Smooth muscle cell (in vitro differentiated cells): Measurements from ENCODE around the gene MYORG. TPM values are rescaled to one million over a fixed set of nuclear protein-coding genes. Genes with fewer than 3 reads are reported as not detected.

Source experiments
- DNase-seq: peaks from one replicate; lab custom pipeline; 2025; ENCODE audit not compliant: unreplicated experiment; lab: John Stamatoyannopoulos, UW
- H2AFZ ChIP-seq: fragments of 200-600 bp; sonication (generic); 2 replicates; pipeline ENCODE4 v1.6.0; 2016; ENCODE audit warnings: antibody characterized with exemption, low read depth, mild to moderate bottlenecking
- H3F3A ChIP-seq: fragments of 200-600 bp; sonication (generic); 2 replicates; pipeline ENCODE4 v1.6.0; 2017; ENCODE audit warnings: antibody characterized with exemption, low read depth
- H3K27ac ChIP-seq: fragments of 200-600 bp; sonication (generic); 2 replicates; pipeline ENCODE4 v1.5.1; 2016; ENCODE audit warnings: low read depth, mild to moderate bottlenecking
- H3K27me3 ChIP-seq: fragments of 200-600 bp; sonication (generic); 2 replicates; pipeline ENCODE4 v1.6.1; 2016; ENCODE audit warnings: low read depth, mild to moderate bottlenecking
- H3K36me3 ChIP-seq: fragments of 200-600 bp; sonication (generic); 2 replicates; pipeline ENCODE4 v1.5.1; 2016; ENCODE audit warnings: low read depth
- H3K4me1 ChIP-seq: fragments of 200-600 bp; sonication (generic); 2 replicates; pipeline ENCODE4 v1.5.1; 2016; ENCODE audit warnings: low read depth
- H3K4me2 ChIP-seq: fragments of 200-600 bp; sonication (generic); 2 replicates; pipeline ENCODE4 v1.6.0; 2016; ENCODE audit warnings: mild to moderate bottlenecking
- H3K4me3 ChIP-seq: fragments of 200-600 bp; sonication (generic); 2 replicates; pipeline ENCODE4 v1.5.1; 2016; ENCODE audit warnings: mild to moderate bottlenecking
- H3K79me2 ChIP-seq: fragments of 200-600 bp; sonication (generic); 2 replicates; pipeline ENCODE4 v1.6.0; 2016; ENCODE audit warnings: low read depth, mild to moderate bottlenecking
- H3K9ac ChIP-seq: fragments of 200-600 bp; sonication (generic); 2 replicates; pipeline ENCODE4 v1.6.0; 2016; ENCODE audit warnings: low read depth
- H3K9me3 ChIP-seq: fragments of 200-600 bp; sonication (generic); replicated peaks from 2 replicates; pipeline ENCODE4 v1.5.1; 2016; ENCODE audit warnings: low read depth
- H4K20me1 ChIP-seq: fragments of 200-600 bp; sonication (generic); 2 replicates; pipeline ENCODE4 v1.6.0; 2016; ENCODE audit warnings: low read depth
- CTCF ChIP-seq: fragments of 200-600 bp; sonication (generic); IDR thresholded peaks from 2 replicates; pipeline ENCODE4 v1.5.1; 2017; ENCODE audit warnings: borderline replicate concordance, mild to moderate bottlenecking, antibody characterized with exemption; ENCODE audit not compliant: insufficient read depth, poor library complexity, severe bottlenecking
- WGBS: methylation state at CpG from one replicate; pipeline ENCODE4 v1.1.7; 2016; ENCODE audit warnings: low lambda C conversion rate; 5-methylcytosine and 5-hydroxymethylcytosine counted together
- polyA plus RNA-seq: library from polyadenylated mRNA; unstranded; fragments of >200 nt; fragmentation: Nextera tagmentation; extraction: Ambion mirVana; gene quantifications from 2 replicates; pipeline ENCODE4 v1.2.1, GENCODE V29; 2016
- total RNA-seq: library from RNA; depleted of rRNA; stranded (reverse); fragments of >200 nt; gene quantifications from 2 replicates; pipeline ENCODE4 v1.2.3, GENCODE V29; 2014

Gene MYORG
- total and polyA plus RNA-seq, 2 experiments from 2014 or later = 4.2 to 5.2 TPM

DNA sequence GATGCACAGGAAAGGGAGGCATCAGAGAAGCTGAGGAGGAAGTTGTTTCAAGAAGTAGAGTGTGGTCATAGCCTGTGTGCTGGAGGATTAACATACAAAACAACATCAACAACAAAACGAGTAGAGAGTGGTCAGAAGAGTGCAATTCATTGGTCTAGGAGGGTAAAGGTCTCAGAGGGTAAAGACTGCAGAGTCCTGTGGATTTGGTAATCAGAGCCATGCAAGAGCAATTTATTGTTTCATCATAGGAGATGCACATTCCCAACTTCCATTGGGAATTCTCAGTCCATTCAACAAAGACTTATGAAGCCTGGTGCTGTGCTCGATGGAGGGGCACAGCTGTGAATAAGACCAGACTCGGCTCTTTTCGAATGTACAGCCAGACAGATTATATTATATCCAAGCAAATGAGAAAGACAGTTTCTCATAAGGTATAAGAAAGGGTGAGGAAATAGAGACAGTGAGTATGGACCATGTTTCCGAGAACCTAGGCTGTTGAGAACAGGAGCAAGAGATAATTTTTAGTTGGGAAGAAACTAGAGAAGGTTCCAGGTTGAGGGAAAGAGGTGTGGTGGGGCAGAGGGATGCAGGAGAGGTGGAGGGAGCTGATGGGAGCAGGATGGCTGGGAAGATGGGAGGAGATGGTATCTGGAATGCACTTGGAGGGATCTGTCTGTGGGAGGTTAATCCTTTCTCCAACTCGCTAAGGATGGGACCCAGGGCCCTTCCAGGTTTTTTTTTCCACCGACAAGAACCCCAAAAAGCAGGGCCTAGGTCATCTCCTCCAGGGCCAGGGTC is 7.9 kb upstream of the MYORG start:
- Histone ChIP-seq H3K4me3 (no peak overlapping the region), H3K9ac (no peak overlapping the region), H3K79me2 (no peaks in the 10 kb centered on the region), H3K9me3 (no peaks in the 10 kb centered on the region), H3F3A (no peaks in the 10 kb centered on the region), H3K4me2 (no peak overlapping the region), H4K20me1 (no peaks in the 10 kb centered on the region), H2AFZ (no peak overlapping the region), H3K27me3 (peaks cover 11% of the 10 kb centered on the region), H3K36me3 (no peaks in the 10 kb centered on the region), H3K4me1 (no peaks in the 10 kb centered on the region), H3K27ac (no peak overlapping the region)
- WGBS = 76% methylated on average over 7 of the region's 7 CpGs
- no peak for TF ChIP-seq CTCF
- no peak for DNase-seq

DNA sequence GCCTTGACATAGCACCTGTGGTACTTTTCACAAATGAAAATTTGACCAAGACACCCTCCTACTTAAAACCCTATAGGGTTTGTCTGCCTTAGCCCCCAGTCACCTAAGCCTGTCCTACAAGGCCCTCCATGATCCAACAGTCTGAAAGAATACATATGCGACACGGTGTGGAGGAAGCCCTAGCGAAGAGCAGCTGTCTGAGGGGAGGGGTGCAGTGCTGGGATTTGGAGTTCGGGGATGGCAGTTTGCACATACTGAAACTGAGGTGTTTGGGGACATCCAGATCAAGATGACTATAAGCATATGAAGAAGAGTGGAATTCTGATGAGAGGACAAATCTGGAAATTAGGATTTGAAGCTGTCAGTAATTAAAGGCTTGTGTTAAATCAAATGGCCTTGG is 7.2 kb upstream of the MYORG start:
- Histone ChIP-seq H3K9ac (no peak overlapping the region), H3K4me1 (no peaks in the 10 kb centered on the region), H3K9me3 (no peaks in the 10 kb centered on the region), H3K27me3 (peaks cover 11% of the 10 kb centered on the region), H2AFZ (no peak overlapping the region), H3K27ac (no peak overlapping the region), H3F3A (no peaks in the 10 kb centered on the region), H3K36me3 (no peaks in the 10 kb centered on the region), H4K20me1 (no peaks in the 10 kb centered on the region), H3K79me2 (no peaks in the 10 kb centered on the region), H3K4me3 (no peak overlapping the region), H3K4me2 (no peak overlapping the region)
- 88% methylated on average over 4 of the region's 4 CpGs for WGBS
- DNase-seq = no peak
- no peak for TF ChIP-seq CTCF

GRCh38 chr9:34382879-34383278 is 6.2 kb upstream of the MYORG start:
- TF ChIP-seq CTCF = no peak
- 87% methylated on average over 3 of the region's 3 CpGs for WGBS

DNA sequence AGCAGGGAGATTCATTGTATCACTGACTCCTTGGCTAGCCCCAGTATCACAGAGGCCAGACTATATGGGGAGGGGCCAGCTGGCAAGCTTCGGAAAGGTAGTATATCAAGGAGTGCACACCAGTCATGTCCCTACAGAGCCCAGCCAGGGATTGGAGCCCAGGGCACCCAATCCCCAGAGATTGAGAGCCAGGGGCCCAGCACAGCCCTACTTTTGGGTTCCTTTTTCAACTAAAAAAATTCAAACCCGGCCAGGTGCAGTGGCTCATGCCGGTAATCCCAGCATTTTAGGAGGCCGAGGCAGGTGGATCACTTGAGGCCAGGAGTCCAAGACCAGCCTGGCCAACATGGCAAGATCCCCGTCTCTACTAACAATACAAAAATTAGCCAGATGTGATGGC is 5.4 kb upstream of the MYORG start:
- Histone ChIP-seq H3K79me2 (no peaks in the 10 kb centered on the region), H3K9ac (no peak overlapping the region), H3K4me3 (no peak overlapping the region), H3F3A (no peaks in the 10 kb centered on the region), H3K4me2 (no peak overlapping the region), H3K36me3 (no peaks in the 10 kb centered on the region), H3K4me1 (no peaks in the 10 kb centered on the region), H3K27ac (no peak overlapping the region), H3K27me3 (peaks cover 11% of the 10 kb centered on the region), H4K20me1 (no peaks in the 10 kb centered on the region), H3K9me3 (no peaks in the 10 kb centered on the region), H2AFZ (no peak overlapping the region)
- WGBS = 92% methylated on average over 5 of the region's 5 CpGs
- DNase-seq = no peak
- TF ChIP-seq CTCF = no peak

More at GRCh38 chr9:34382879-34383278, 6.2 kb upstream of the MYORG start:
- no peaks in the 10 kb centered on the region for H3K9me3 ChIP-seq
- H3F3A ChIP-seq = no peaks in the 10 kb centered on the region
- DNase-seq = no peak
- no peaks in the 10 kb centered on the region for H4K20me1 ChIP-seq
- H3K4me3 ChIP-seq = no peak overlapping the region
- no peaks in the 10 kb centered on the region for H3K4me1 ChIP-seq
- H3K4me2 ChIP-seq = no peak overlapping the region
- H3K27me3 ChIP-seq = peaks cover 11% of the 10 kb centered on the region
- H3K79me2 ChIP-seq = no peaks in the 10 kb centered on the region
- H3K27ac ChIP-seq = no peak overlapping the region
- H3K9ac ChIP-seq = no peak overlapping the region
- no peak overlapping the region for H2AFZ ChIP-seq
- H3K36me3 ChIP-seq = no peaks in the 10 kb centered on the region
